Measurements from ENCODE around the gene CETN1.

CETN1 gene

GRCh38 chr18:577643-578375 is 2.4 kb upstream of the CETN1 start:
- DNase-seq = no peak

- DNase-seq = no peak
Observed at GRCh38 chr18:579238-579637, 942 bp upstream of the CETN1 start.

GRCh38 chr18:581096-581495 is 916 bp downstream of the CETN1 start:
- DNase-seq = no peak

GRCh38 chr18:582465-582864 is 2.3 kb downstream of the CETN1 start:
- no peak for DNase-seq

- DNase-seq = no peak
Observed at GRCh38 chr18:595068-595467, 14.9 kb downstream of the CETN1 start.

- DNase-seq = no peak
Observed at GRCh38 chr18:595571-595970, 15.4 kb downstream of the CETN1 start.

GRCh38 chr18:596288-596881 is 16.2 kb downstream of the CETN1 start:
- no peak for DNase-seq

- DNase-seq = no peak
Observed at GRCh38 chr18:598124-598589, 18.0 kb downstream of the CETN1 start.

GRCh38 chr18:600107-600506 is 19.9 kb downstream of the CETN1 start:
- DNase-seq = no peak

GRCh38 chr18:604771-605170 is 24.6 kb downstream of the CETN1 start:
- no peak for DNase-seq

GRCh38 chr18:607930-608329 is 27.8 kb downstream of the CETN1 start:
- DNase-seq = no peak

GRCh38 chr18:610214-610928 is 30.2 kb downstream of the CETN1 start:
- no peak for DNase-seq

GRCh38 chr18:612156-612555 is 32.0 kb downstream of the CETN1 start:
- no peak for DNase-seq

- no peak for DNase-seq
Observed at GRCh38 chr18:614193-614592, 34.0 kb downstream of the CETN1 start.

- DNase-seq = no peak
Observed at GRCh38 chr18:615092-615521, 34.9 kb downstream of the CETN1 start.

- no peak for DNase-seq
Observed at GRCh38 chr18:615773-616172, 35.6 kb downstream of the CETN1 start.

GRCh38 chr18:616380-616995 is 36.3 kb downstream of the CETN1 start:
- DNase-seq = no peak

- no peak for DNase-seq
Observed at GRCh38 chr18:617970-618504, 37.9 kb downstream of the CETN1 start.

- DNase-seq = no peak
Observed at GRCh38 chr18:618618-619017, 38.4 kb downstream of the CETN1 start.

- no peak for DNase-seq
Observed at GRCh38 chr18:621291-622043, 41.3 kb downstream of the CETN1 start.

GRCh38 chr18:622289-622688 is 42.1 kb downstream of the CETN1 start:
- DNase-seq = no peak

Data from stimulated activated CD4-positive, alpha-beta T cell treated with anti-CD3 and anti-CD28 coated beads, Interleukin-4, amount 100 ng/mL, for 4 hours (primary cell).